ENCODE results near the gene IGSF9B. TPM values are rescaled to one million over a fixed set of nuclear protein-coding genes. Genes with fewer than 3 reads are reported as not detected.

IGSF9B gene
- polyA plus RNA-seq, 1 donor (not counting 4 experiments of a cell fraction or from before 2014, with no cell fraction given): 0.66 TPM

DNA sequence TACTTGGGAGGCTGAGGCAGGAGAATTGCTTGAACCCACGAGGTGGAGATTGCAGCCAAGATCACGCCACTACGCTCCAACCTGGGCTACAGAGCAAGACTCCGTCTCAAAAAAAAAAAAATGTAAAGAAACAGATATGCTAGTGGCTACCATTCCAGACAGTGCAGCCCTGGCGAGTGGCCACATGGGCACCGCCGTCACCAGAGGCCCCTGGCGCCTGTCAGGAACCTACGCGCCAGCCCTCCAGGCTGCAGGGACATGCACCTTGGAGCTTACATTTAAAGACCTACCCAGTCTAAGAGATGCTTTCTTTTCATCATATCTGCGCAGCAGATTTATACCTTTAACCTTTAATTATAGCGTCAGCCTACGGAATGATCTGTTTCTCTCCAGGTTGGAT, 37.2 kb upstream of the IGSF9B start:
- Histone ChIP-seq H3K9me1 (ENCODE audit: control insufficient read depth, extremely low read depth, insufficient read depth, low read length) (no peaks in the 10 kb centered on the region), H3K9me3 (ENCODE audit: control insufficient read depth, low read depth, low read length) (no peaks in the 10 kb centered on the region), H3K4me1 (ENCODE audit: control insufficient read depth, extremely low read depth, insufficient read depth, low read length) (peaks cover 9% of the 10 kb centered on the region), H4K20me1 (ENCODE audit: control insufficient read depth, extremely low read depth, insufficient read depth, low read length) (no peaks in the 10 kb centered on the region), H3K9ac (ENCODE audit: control insufficient read depth, extremely low read depth, insufficient read depth, low read length) (no peak overlapping the region), H3K4me3 (ENCODE audit: control insufficient read depth in 2 of 3, extremely low read depth in 1 of 3, insufficient read depth in 2 of 3, low read depth in 1 of 3, low read length in 3 of 3) (no peak overlapping the region), H3K27ac (ENCODE audit: control insufficient read depth, insufficient read depth, low read length) (no peak overlapping the region), H3K27me3 (ENCODE audit: control insufficient read depth, extremely low read depth, insufficient read depth, low read length) (no peaks in the 10 kb centered on the region), H3K4me2 (ENCODE audit: control insufficient read depth, extremely low read depth, insufficient read depth, low read depth, low read length) (no peak overlapping the region), H3K79me2 (ENCODE audit: control insufficient read depth, insufficient read depth, low read length) (no peaks in the 10 kb centered on the region), H3K36me3 (ENCODE audit: control insufficient read depth in 2 of 2, extremely low read depth in 1 of 2, insufficient read depth in 2 of 2, low read length in 2 of 2) (no peaks in the 10 kb centered on the region), H2AFZ (ENCODE audit: control insufficient read depth, low read length) (no peak overlapping the region)
- no peak for TF ChIP-seq EZH2 (IDR thresholded peaks at IDR 0.05; ENCODE audit: low read length)
- TF ChIP-seq, protein P1, sequence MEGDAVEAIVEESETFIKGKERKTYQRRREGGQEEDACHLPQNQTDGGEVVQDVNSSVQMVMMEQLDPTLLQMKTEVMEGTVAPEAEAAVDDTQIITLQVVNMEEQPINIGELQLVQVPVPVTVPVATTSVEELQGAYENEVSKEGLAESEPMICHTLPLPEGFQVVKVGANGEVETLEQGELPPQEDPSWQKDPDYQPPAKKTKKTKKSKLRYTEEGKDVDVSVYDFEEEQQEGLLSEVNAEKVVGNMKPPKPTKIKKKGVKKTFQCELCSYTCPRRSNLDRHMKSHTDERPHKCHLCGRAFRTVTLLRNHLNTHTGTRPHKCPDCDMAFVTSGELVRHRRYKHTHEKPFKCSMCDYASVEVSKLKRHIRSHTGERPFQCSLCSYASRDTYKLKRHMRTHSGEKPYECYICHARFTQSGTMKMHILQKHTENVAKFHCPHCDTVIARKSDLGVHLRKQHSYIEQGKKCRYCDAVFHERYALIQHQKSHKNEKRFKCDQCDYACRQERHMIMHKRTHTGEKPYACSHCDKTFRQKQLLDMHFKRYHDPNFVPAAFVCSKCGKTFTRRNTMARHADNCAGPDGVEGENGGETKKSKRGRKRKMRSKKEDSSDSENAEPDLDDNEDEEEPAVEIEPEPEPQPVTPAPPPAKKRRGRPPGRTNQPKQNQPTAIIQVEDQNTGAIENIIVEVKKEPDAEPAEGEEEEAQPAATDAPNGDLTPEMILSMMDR (optimal IDR thresholded peaks at IDR 0.05 in 1 of 3, IDR thresholded peaks at IDR 0.05 in 1 of 3, conservative IDR thresholded peaks at IDR 0.05 in 1 of 3; ENCODE audit: extremely low read depth in 1 of 3, insufficient read depth in 2 of 3, low read length in 3 of 3): no peak
- DNase-seq (ENCODE audit: low read depth, low spot score): no peak
- dilution Hi-C loops (cut with MboI; ENCODE audit: extremely low pct_ligation_motif_present, low sequenced_read_pairs): no loop called here
- no peak for FAIRE-seq

DNA sequence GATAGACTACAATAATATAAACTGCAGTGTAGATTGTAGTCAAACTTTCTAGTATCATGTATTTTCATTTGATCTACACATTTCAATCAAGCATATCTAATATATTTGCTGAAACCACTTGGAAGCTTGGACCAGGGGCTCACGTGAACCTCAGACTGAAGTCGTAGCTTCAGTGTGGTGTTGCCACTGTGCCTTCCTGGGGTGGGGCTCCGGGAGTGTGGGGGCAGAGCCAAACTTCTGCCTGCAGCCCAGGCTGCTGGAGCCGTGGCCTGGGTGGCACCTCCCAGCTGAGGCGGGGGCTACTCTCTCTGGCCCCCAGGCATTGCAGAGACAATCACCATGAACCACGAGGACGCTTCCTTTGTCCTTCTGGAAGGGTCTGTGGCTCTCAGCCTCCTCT, 36.3 kb upstream of the IGSF9B start:
- Histone ChIP-seq H3K36me3 (ENCODE audit: control insufficient read depth in 2 of 2, extremely low read depth in 1 of 2, insufficient read depth in 2 of 2, low read length in 2 of 2) (no peaks in the 10 kb centered on the region), H3K9me1 (ENCODE audit: control insufficient read depth, extremely low read depth, insufficient read depth, low read length) (no peaks in the 10 kb centered on the region), H3K4me1 (ENCODE audit: control insufficient read depth, extremely low read depth, insufficient read depth, low read length) (peaks cover 9% of the 10 kb centered on the region), H3K4me3 (ENCODE audit: control insufficient read depth in 2 of 3, extremely low read depth in 1 of 3, insufficient read depth in 2 of 3, low read depth in 1 of 3, low read length in 3 of 3) (no peak overlapping the region), H3K79me2 (ENCODE audit: control insufficient read depth, insufficient read depth, low read length) (no peaks in the 10 kb centered on the region), H2AFZ (ENCODE audit: control insufficient read depth, low read length) (no peak overlapping the region), H3K27me3 (ENCODE audit: control insufficient read depth, extremely low read depth, insufficient read depth, low read length) (no peaks in the 10 kb centered on the region), H4K20me1 (ENCODE audit: control insufficient read depth, extremely low read depth, insufficient read depth, low read length) (no peaks in the 10 kb centered on the region), H3K9ac (ENCODE audit: control insufficient read depth, extremely low read depth, insufficient read depth, low read length) (no peak overlapping the region), H3K9me3 (ENCODE audit: control insufficient read depth, low read depth, low read length) (no peaks in the 10 kb centered on the region), H3K4me2 (ENCODE audit: control insufficient read depth, extremely low read depth, insufficient read depth, low read depth, low read length) (no peak overlapping the region), H3K27ac (ENCODE audit: control insufficient read depth, insufficient read depth, low read length) (no peak overlapping the region)
- DNase-seq (ENCODE audit: low read depth, low spot score) (no peak), FAIRE-seq (no peak)
- TF ChIP-seq, protein P1 (optimal IDR thresholded peaks at IDR 0.05 in 1 of 3, IDR thresholded peaks at IDR 0.05 in 1 of 3, conservative IDR thresholded peaks at IDR 0.05 in 1 of 3; ENCODE audit: extremely low read depth in 1 of 3, insufficient read depth in 2 of 3, low read length in 3 of 3): no peak
- no peak for TF ChIP-seq EZH2 (IDR thresholded peaks at IDR 0.05; ENCODE audit: low read length)
- dilution Hi-C loops (cut with MboI; ENCODE audit: extremely low pct_ligation_motif_present, low sequenced_read_pairs): no loop called here

Data from keratinocyte (primary cell).